ENCODE results near the gene SLC12A5. TPM values are rescaled to one million over a fixed set of nuclear protein-coding genes. Genes with fewer than 3 reads are reported as not detected.

SLC12A5 gene
- total and polyA plus RNA-seq, 2 of the 4 experiments (the other 2 are of a cell fraction) = 2.2 TPM; not detected in 1

- BruUV-seq (replicated peaks) = no TSS peak
Observed at GRCh38 chr20:46023999-46024398, 5.0 kb upstream of the SLC12A5 start.

More at GRCh38 chr20:46023999-46024398, 5.0 kb upstream of the SLC12A5 start:
- ATAC-seq (ENCODE audit: low read depth) (no peak), DNase-seq (no peak)
- H3K36me3 ChIP-seq (ENCODE audit: control insufficient read depth, insufficient read depth, low read length) = no peaks in the 10 kb centered on the region
- H3K14ac ChIP-seq (replicated peaks; ENCODE audit: low read depth, low read length) = no peak overlapping the region
- no peaks in the 10 kb centered on the region for H3K79me1 ChIP-seq (ENCODE audit: low read depth in 1 of 2, low read length in 2 of 2)
- H4K20me1 ChIP-seq (ENCODE audit: insufficient read depth, low read length) = no peaks in the 10 kb centered on the region; the same call in 1 of the 2 replicates
- dilution Hi-C loops (cut with HindIII; ENCODE audit: low sequenced_read_pairs, unreplicated experiment) = no loop called here
- H4K5ac ChIP-seq (ENCODE audit: low read depth, low read length) = no peak overlapping the region
- H3K27me3 ChIP-seq (ENCODE audit: control insufficient read depth, insufficient read depth, low read length) = peaks cover 40% of the 10 kb centered on the region
- no peaks in the 10 kb centered on the region for H3K9me1 ChIP-seq (ENCODE audit: insufficient read depth, low read length)
- POLR2A ChIA-PET (ENCODE audit: unreplicated experiment) = no interaction called here
- no CpG with 5 or more reads among the region's 4 CpGs for WGBS, 2 experiments (ENCODE audit: extremely low coverage in 2 of 2, insufficient read length in 1 of 2)
- CTCF ChIA-PET = no interaction called here
- no peak overlapping the region for H3K27ac ChIP-seq (ENCODE audit: insufficient read depth, low read length)
- H3K9me3 ChIP-seq (ENCODE audit: control insufficient read depth, insufficient read depth, low read length) = no peaks in the 10 kb centered on the region
- H3K4me2 ChIP-seq (ENCODE audit: low read depth, low read length) = no peak overlapping the region
- H2BK15ac ChIP-seq (ENCODE audit: low read depth, low read length) = no peak overlapping the region
- no peak overlapping the region for H3K18ac ChIP-seq (ENCODE audit: low read depth, low read length)
- no peak overlapping the region for H2BK5ac ChIP-seq (ENCODE audit: low read depth, low read length, poor library complexity, severe bottlenecking)
- intact Hi-C loops (cut with micrococcal nuclease) = loop anchor here (5.0 kb wide), 2 partner anchors 33 to 63 kb away; partner anchors contain the start of gene NCOA5
- in situ Hi-C loops (cut with MboI; ENCODE audit: low sequenced_read_pairs) = no loop called here
- no peaks in the 10 kb centered on the region for H3K4me1 ChIP-seq (ENCODE audit: control insufficient read depth, insufficient read depth, low read length)
- no peak overlapping the region for H2BK20ac ChIP-seq (ENCODE audit: low read depth, low read length)
- no peak for TF ChIP-seq MAFK (IDR thresholded peaks at IDR 0.05; ENCODE audit: low read depth, low read length)
- TF ChIP-seq CHD1 (IDR thresholded peaks at IDR 0.05; ENCODE audit: low read depth, low read length) = no peak
- TF ChIP-seq CTCF (conservative IDR thresholded peaks at IDR 0.05; ENCODE audit: low read depth, low read length) = no peak
- TF ChIP-seq RCOR1 (IDR thresholded peaks at IDR 0.05; ENCODE audit: insufficient replicate concordance, low read length) = no peak
- no peak for TF ChIP-seq POLR2A (IDR thresholded peaks at IDR 0.05; ENCODE audit: low read depth, low read length)
- TF ChIP-seq BHLHE40 (IDR thresholded peaks at IDR 0.05; ENCODE audit: low read depth, low read length) = no peak
- no peak for TF ChIP-seq NFE2L2 (IDR thresholded peaks at IDR 0.05; ENCODE audit: low read depth, low read length)
- no peak for TF ChIP-seq MXI1 (IDR thresholded peaks at IDR 0.05; ENCODE audit: borderline replicate concordance, low read depth, low read length)
- no peak for TF ChIP-seq FOS (IDR thresholded peaks at IDR 0.05; ENCODE audit: low read depth, low read length)
- no peak for TF ChIP-seq RFX5 (IDR thresholded peaks at IDR 0.05; ENCODE audit: low read depth, low read length)
- no peak for TF ChIP-seq RAD21 (IDR thresholded peaks at IDR 0.05; ENCODE audit: low read length)
- TF ChIP-seq MAZ (IDR thresholded peaks at IDR 0.05; ENCODE audit: borderline replicate concordance, low read depth, low read length) = no peak
- TF ChIP-seq SMC3 (IDR thresholded peaks at IDR 0.05; ENCODE audit: low read depth, low read length) = no peak
- TF ChIP-seq CEBPB (IDR thresholded peaks at IDR 0.05; ENCODE audit: low read depth, low read length) = no peak
- no peak for TF ChIP-seq ELK1 (IDR thresholded peaks at IDR 0.05; ENCODE audit: borderline replicate concordance, low read depth, low read length)
- TF ChIP-seq USF2 (IDR thresholded peaks at IDR 0.05; ENCODE audit: low read depth, low read length) = no peak
- H2AFZ ChIP-seq (replicated peaks; ENCODE audit: low read length, poor library complexity) = no peak overlapping the region
- H4K91ac ChIP-seq (ENCODE audit: insufficient read depth, low read depth, low read length) = no peak overlapping the region
- no peak overlapping the region for H2AK9ac ChIP-seq (replicated peaks; ENCODE audit: low read depth, low read length, poor library complexity)
- H3K4ac ChIP-seq (ENCODE audit: low read depth, low read length) = no peak overlapping the region
- H4K8ac ChIP-seq (ENCODE audit: low read depth in 2 of 2, low read length in 2 of 2) = no peak overlapping the region
- no peak overlapping the region for H3K9ac ChIP-seq (ENCODE audit: low read depth, low read length)
- H2AK5ac ChIP-seq (ENCODE audit: low read depth, low read length) = no peak overlapping the region
- no peak overlapping the region for H3K56ac ChIP-seq (ENCODE audit: extremely low read depth, insufficient read depth, low read length)
- H2BK120ac ChIP-seq (ENCODE audit: low read depth, low read length) = no peak overlapping the region
- no peak overlapping the region for H3K4me3 ChIP-seq (ENCODE audit: insufficient read depth, low read depth, low read length)
- no peak overlapping the region for H3K23ac ChIP-seq (ENCODE audit: low read depth, low read length)
